Activated CD4-positive, CD25-positive, alpha-beta regulatory T cell treated with anti-CD3 and anti-CD28 coated beads, Interleukin-2, amount 50 U/mL, for 72 hours (primary cell): ENCODE data around the gene SNX25.
"Not testable (repeated sequence)": the region's sequence is repeated elsewhere in the genome, so short reads cannot be mapped to it uniquely, and the experiment has no call there.

ENCODE experiments used
- DNase-seq: peaks from one replicate; pipeline ENCODE4 v3.0.0; 2021

The SNX25 gene

DNA sequence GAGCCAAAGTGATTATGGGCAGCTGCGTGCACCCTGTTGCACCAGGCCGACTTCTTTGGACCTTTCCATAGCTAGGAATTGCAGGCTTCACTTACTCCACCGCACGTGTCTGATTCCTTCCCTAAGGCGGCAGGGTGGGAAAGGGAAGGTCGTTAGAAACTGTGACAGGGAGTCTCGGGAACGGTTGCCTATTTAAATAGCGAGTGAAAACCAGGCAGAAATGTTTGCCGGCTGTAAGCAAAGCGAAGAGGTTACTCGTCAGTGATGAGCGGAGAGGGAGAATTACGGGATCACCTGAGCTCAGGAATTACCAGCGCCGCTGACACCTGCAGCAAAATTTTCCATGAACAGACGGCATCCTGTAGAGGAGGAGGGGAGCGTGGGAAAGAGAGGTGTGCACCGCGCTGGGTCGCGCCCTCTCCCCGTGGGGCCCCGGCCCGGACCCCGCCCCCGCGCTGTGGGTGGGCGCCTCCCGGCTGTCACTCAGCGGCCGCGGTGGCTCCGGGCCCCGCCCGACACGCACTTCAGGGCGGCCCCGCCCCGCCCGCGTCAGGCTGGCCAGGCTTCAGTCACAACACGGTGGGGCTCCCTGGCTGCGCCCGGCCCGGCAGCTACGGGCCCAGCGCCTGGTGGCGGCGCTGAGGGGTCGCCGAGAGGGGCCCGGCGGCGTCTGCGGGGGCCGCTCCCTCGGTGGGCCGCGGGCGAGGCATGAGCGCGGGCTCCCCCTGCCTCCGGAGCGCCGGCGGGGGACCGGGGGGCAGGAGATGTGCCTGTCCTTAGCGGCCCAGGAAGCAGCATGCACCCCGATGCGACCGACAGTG, at the start of gene SNX25:
Gene SNX25 (plus strand): TSS at position 568 of the 821 bp plus-strand sequence. CDS start 229 bp downstream, at position 797.
- DNase-seq: peak; percentile 88

DNA sequence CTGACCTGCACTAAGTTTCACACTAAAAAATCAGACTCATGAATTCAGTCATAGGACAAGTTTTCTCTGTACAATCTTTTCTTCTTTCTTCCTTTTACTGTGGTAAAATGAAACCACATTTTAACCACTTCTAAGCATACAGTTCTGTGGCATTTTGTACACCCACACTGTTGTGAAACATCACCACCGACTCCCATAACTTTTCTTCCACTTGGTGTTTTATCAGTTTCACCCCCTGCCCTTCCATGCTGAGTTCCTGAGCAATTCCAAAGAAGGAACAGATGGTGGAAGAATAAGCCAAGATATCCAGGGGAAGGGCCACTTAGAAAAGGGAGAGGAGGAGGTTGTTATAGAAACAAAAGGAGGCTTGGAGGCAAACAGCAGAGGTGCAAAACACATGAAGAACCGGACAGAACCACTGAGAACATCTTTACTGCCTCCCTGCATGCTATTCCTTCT, 43.8 kb upstream of the SNX25 start:
- DNase-seq: no peak

DNA sequence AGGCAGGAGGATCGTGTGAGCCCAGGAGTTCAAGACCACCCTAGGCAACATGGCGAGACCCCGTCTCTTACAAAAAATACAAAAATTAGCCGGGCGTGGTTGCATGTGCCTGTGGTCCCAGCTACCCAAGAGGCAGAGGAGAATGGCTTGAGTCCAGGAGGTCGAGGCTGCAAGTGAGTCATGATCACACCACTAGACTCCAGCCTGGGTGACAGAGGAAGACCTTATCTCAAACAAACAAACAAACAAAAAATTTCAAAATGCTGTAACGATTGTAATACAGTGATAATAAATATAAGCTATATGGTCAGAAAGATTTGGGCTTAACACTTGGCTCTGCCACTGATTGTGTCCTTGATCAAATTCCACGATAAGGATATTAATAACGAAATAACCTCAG, 42.2 kb upstream of the SNX25 start:
- DNase-seq: no peak

DNA sequence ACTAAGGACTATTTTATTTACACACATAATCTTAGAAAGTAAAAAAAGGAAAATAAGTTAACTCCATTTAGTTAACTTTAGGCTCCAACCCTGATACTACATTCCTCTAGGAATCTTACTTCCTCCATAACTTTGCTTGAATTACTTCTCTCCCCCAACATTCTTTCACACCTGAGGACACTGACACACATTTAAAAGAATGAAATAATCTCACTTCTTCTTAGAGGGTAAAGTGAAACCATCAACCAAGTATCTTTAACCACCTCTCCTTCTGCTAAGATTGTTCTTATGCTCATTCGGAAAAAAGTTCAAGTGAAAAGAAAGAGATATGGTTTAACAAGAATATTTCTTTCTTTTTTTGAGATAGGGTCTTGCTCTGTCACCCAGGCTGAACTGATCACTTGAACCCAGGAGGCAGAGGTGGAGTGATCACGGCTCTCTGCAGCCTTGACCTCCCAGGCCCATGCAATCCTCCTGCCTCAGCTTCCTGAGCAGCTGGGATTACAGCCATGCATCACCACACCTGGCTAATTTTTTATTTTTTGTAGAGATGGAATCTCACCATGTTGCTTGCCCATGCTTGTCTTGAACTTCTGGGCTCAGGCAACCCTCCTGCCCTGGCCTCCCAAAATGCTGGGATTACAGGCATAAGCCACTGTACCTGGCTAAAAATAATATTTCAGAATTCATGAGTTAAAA, 37.9 kb upstream of the SNX25 start:
- DNase-seq: no peak

DNA sequence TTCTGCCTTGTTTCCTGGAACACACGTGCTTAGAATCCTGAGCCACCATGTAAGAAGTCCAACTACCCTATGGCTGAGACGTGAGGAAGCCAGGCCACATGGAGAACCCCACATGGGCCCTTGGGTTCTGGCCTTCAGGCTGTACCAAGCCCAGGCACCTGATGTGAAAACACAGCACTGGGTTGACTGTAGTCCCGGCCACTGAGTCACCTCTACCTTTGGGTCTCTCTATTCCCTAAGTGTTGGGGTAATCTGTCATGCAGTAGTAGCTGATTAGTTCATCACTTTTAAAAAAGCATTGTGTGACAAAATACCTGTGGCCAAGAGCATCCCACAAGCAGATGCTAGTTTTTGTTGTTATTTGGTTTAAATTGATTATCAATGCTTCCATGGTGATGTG, 29.9 kb upstream of the SNX25 start:
- no peak for DNase-seq

DNA sequence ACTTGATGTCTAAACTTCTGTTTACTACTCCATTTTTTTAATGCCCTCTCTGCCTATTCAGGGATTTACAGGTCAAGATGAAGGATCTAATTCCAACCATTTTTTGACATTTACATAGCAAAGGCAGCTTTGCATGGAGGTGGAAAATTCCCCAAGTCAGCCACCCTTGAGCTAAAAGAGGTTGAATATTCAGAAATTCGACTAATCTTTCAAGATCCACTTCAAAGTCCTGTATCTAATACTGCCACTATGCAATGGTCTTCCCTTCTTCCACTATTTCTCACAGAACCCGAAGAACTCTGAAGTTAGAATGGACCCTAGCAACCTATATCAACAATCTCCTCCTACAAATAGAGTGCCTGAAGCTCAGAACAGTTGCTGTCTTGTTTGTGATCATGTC, 27.2 kb upstream of the SNX25 start:
- no peak for DNase-seq

DNA sequence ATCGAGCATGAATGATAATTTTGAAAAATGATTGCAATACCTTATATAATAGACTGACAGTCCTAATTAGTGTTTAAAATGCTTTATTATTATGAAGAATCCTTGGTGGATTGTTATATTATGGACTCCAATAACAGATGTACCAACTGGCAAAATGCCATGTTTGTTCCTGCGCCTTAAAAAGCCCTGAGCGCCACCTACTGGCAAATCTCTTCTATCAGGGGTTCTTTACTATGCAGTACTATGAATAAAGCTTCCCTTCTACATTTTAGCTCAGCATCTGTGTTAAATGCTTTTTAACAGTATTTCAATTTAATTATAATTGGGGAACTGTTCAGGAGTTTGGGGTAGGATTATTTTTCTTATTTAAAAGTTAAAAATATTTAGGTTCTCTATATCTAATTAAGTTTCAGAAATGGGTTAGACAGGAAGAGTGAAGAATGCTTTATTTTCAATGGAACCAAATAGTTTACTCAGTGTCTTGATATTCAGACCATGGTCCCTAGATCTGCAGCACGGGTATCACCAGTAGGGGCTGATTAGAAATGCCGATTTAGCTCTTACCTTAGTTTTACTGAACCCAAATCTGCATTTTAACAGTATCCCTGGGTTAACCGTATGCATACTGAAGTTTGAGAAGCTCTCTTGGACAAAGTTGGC, 25.6 kb upstream of the SNX25 start:
- DNase-seq: peak; percentile 66

DNA sequence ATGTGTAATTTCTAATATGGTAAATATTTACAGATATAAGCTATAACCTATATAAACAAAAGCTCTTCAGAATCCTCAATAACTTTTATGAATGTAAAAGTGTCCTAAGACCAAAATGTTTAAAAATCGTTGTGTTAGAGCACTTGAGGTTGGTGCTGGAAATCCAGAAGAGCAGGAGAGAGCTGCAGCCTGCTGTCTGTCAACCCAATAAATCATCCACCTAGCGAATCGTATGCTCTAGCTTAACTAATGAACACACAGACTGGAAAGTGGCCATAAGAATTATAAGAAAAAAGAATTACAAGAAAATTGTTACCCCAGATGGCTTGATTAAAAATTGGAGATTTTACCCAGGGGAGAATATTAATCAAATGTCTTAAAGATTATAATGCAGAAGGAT, 22.6 kb upstream of the SNX25 start:
- DNase-seq: no peak

DNA sequence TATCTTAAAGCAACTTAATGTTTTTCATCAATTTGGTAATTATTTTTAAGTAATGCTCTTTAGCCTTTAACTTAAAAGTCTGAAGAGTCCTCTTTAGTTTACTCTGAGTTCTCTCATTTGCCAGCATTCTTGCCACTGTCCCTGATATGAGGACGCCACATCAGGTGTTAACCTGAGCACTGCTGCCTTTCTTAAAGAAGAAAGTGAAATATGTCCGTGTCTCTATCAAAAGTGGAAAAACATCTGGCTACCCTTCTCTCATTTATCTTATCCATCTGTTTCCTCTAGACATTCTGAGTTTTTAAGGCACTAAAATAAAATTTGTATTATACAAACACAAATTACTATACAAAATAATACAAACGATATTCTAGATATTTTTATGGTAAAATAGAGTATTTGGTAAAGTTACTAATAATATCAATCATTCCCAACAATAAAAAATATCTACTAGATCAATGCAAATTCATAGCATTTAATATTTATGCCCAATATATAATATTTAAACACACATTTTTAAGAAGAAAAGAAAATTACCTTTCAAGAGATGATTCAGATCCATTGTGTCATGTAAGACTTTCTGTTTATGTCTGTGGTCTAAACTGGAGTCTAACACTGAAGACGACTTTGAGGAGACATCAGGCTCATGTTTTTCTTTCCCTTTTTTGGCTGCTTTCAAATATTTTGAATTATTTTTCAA, 19.6 kb upstream of the SNX25 start:
- DNase-seq: no peak

DNA sequence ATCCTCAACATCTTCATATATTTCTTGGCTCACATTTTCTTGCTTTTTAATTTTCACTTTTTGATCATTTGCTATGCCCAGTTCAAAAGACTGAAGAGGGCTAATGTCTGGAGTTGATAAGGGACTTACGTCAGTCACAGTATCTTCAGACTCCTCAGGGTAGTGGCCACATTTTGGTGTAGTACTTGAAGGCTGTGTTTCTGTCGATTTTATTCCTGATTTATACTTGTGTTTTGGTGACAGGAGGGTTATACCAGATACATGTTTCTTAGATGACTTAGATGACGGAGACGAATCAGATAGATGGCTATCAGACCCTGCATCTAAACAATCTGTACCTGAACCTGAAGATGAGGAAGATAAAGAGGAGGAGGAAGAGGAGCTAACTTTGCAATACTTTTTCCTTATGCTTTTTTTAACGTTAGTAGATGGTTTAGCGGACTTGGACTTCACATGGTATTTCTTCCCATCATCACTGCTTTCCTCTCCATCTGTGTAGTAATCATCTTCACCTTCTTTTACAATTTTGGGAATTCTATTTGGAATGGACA, 19.0 kb upstream of the SNX25 start:
- DNase-seq: no peak

DNA sequence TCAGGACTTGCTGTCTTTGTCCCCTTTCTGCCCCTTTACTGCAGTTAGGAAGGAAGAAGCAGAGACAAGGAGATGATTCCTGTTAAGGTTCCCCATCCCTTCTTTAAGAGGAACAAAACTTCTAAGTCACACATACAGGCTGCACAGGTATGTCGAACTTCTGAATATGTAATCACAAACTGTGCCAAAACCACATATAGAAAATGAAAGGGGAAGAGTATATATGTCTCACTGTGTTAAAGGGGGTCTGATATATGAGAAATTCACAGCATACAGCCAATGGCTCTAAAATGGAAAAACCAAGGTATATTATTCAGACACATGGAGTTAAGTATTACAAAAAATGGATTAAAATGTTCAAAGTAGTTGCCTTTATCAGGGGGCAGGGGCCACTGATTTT, 17.3 kb upstream of the SNX25 start:
- DNase-seq: no peak

DNA sequence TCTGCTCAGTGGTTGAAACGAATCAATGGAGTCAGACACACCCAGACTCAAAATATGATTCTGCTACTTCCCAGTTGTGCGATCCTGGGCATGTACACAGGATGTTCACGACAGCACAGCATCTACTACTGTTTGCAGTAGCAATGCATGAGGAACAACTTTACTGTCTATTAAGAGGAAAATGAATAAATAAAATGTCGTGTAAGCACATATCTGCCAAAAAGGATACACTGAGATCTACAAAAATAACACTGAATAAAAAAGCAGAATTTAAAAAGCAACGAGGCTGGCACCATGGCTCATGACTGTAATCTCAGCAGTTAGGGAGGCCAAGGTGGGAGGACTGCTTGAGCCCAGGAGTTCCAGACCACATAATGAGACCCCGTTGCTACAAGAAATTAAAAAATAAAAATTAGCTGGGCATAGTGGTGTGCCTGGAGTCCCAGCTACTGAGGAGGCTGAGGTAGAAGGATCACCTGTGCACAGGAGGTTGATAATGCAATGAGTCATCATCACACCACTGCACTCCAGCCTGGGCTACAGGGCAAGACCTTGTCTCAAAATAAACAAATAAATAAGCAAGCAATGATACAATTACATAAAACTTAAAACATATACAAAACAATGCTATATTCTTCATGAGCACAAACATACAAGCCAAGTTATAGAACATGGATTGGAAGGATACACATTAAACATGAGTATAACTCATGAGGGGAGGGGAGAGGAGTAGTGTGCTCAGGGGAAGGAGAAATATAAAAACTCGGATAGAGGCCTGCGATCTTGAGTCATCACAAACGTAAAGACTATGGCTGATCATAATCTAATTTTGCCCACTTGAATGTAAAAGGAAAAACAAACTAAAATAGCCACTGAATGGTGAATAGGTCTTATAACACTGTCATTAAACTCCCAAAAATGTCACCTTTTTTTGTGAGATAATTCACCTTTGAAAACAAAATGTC, 14.2 kb upstream of the SNX25 start:
- no peak for DNase-seq

DNA sequence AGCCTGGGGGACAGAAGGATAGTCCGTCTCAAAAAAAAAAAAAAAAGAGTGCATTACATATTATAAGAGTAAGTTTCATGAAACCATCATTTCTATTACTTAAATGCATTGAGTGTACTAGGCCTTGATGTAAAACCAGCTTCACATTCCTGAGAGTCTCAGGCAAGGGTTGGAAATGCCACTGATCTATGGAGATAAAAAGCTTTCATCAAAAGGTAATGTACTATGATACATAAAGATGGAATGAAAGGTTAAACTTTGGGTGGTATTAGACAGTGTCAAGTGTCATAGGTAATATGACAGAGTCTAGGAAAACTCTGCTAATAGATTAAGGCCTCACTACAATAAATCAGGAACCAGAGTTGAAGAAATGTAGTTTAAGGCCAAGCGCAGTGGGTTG, 13.0 kb upstream of the SNX25 start:
- DNase-seq: no peak

DNA sequence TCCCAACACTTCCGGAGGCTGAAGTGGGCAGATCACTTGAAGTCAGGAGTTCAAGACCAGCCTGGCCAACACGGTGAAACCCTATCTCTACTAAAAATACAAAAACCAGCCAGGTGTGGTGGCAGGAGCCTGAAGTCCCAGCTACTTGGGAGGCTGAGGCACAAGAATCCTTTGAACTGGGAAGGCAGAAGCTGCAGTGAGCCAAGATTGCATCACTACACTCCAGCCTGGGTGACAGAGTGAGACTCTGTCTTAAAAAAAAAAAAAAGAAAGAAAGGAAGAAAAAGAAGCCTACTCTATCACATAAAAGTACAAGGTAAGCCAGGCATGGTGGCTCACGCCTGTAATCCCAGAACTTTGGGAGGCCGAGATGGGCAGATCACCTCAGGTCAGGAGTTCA, 11.2 kb upstream of the SNX25 start:
- DNase-seq: not testable (repeated sequence)

DNA sequence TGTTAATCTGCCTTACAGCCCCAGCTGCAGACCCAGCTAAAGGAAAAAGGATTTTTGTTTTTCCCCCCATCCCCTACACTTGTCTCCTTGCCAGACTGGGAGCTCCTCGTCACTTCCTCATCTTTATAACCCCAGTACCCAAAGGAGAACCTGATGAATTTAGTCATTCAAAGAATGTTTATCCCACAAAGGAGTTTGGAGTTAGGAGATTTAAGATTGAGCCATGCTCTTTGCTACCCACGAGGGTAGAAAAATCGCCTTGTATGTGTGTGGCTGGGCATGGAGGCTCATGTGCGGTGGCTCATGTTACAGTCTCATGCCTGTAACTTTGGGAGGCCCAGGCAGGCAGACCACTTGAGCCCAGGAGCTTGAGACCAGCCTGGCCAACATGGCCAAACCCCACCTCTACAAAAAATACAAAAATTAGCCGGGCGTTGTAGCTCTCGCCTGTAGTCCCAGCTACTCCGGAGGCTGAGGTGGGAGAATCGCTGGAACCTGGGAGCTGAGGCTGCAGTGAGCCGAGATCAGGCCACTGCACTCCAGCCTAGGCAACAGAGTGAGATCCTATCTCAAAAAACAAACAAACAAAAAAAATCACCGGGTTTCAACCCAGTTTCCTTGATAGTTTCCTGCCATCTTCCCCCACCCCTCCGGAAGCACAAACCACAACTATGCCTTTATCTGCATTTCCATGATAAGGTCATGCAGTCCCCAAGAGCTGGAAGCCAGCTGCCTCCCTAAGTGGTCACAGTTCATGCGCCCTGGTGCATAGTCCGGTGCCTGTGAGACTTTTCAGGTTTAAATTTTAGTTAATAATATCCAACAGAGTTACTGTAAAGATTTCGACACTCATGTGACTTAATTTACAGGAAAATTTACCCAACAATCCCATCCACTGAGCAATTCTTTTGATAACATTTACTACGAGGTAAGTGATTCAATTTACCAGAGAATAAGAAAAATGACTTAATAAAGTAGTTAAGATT, 7.1 kb upstream of the SNX25 start:
- DNase-seq: no peak

DNA sequence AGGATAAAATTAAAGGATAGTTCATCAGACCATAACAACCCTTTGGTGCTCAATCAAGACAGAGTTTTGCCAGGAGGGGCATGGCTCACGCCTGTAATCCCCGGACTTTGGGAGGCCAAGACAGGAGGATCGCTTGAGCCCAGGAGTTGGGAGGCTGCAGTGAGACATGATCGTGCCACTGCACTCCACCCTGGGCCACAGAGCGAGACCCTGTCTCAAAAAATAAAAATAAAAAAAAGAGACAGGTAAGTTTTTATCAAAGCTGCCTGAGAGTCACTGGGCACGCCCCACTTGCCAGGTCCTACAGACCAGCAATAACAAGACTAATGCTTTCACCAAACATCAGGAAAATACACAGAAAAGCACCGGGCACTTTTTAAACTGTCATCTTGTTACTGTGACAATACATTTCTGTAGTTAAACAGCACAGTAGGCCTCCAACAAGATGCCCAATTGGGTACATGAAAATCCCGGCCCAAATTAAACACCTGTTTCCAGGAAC, 6.4 kb upstream of the SNX25 start:
- DNase-seq: no peak

DNA sequence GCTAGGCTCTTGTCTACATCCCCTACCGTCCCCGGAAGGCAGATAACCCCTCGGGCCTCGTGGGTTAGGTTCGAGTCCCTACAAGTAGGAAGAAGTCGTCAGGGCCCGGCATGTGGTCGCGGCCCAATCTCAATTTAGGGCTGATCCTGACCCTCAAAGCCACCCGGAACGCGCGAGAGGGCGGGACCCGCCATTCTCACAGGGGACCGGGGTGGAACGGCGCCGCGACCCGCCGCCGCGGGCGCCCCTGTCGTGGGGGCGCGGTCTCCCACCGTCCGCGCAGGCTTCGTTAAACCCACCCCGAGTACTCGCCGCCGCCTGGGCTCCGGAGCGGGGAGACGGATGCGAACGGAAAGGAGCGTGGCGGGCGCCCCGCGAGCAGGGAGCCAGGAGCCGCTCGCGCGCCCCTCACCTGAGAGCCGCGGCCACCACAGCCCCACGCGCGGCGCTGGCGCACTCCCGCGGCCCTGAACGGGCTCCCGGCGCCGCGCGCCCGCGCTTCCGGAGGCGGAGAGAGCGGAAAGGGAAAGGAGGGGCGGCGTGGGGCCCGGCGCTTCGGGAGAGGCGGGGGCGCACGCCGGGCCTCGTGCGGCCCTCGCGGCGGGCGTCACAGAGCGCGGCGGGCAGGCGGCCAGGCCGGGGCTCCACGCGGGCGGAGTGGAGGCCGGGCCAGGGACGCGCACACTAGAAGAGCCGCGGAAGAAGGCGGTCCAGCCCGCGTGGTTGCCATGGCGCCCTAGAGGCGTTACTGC, 5.7 kb upstream of the SNX25 start, which contains the start of gene CFAP97:
Gene CFAP97 (minus strand): TSS at position 515 of the 752 bp plus-strand sequence. CDS start 12,804 bp downstream, outside the sequence.
- peak; percentile 76 for DNase-seq

DNA sequence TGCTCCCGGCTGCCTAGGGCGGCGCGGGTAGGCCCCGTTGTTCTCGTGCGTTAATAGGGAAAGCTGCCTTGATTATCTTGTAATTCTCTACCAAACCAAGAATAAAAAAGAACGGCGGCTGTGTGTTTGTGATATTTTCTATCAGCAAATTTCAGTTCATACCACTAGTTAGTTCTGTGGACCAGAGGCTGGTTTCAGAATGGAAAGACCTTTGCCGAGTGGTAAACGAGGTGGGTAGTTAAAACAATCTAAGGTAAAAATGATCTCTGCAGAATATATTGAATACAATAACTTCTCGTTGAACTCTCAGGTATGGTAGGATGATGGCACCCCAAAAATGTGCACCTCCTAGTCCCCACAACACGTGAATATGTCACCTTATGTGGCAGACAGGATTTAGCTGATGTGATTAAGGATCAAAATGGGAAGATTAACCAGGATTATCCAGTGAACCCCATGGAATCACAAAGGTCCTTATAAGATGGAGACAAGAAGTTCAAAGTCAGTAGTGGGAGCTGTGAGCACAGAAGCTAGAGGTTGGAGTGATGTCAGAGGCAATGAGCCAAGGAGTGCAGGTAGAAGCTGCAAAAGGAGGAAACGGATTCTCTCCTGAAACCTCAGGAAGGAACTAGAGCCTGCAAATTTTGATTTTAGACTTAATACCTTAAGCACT, 5.0 kb upstream of the SNX25 start:
- DNase-seq: no peak

DNA sequence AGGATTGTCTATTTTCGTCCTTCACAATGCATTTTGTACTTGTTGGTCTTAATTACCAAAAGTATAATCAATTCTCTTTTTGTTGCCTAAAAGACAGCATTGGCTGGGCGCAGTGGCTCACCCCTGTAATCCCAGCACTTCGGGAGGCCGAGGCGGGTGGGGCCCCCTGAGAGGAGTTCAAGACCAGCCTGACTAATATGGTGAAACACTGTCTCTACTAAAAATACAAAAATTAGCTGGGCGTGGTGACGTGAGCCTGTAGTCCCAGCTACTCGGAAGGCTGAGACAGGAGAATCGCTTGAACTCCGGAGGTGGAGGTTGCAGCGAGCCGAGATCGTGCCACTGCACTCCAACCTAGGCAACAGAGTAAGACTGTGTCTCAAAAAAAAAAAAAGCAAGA, 4.3 kb upstream of the SNX25 start:
- not testable (repeated sequence) for DNase-seq
